SKM-1 (cell line): ENCODE measurements around the gene TTLL10.

Experiments used
- DNase-seq: peaks from one replicate; lab custom pipeline; 2025; ENCODE audit not compliant: unreplicated experiment; lab: John Stamatoyannopoulos, UW

Gene TTLL10

GRCh38 chr1:1244192-1244811, 70.6 kb downstream of the TTLL10 start:
- DNase-seq = no peak

- no peak for DNase-seq
Measured at GRCh38 chr1:1245178-1245816, 71.6 kb downstream of the TTLL10 start.

- DNase-seq = no peak
Measured at GRCh38 chr1:1245817-1246576, 72.3 kb downstream of the TTLL10 start.

- no peak for DNase-seq
Measured at GRCh38 chr1:1246577-1247340, 73.1 kb downstream of the TTLL10 start, which contains the start of gene C1QTNF12. C1QTNF12 (minus strand) TSS chr1:1246722; CDS start chr1:1246690, 32 bp downstream.

- no peak for DNase-seq
Measured at GRCh38 chr1:1247341-1247913, 73.7 kb downstream of the TTLL10 start.
